T1000 (cell line): ENCODE measurements around the gene LOXL1.

Experiments
- DNase-seq: peaks from one replicate; lab custom pipeline; 2025; ENCODE audit warnings: mixed read lengths; lab: John Stamatoyannopoulos, UW

The LOXL1 gene

GRCh38 chr15:73994912-73995622 lies 68.8 kb downstream of the LOXL1 start:
- no peak for DNase-seq

- no peak for DNase-seq
Observed at GRCh38 chr15:73996267-73996666, 70.0 kb downstream of the LOXL1 start.

GRCh38 chr15:73996939-73997338 lies 70.7 kb downstream of the LOXL1 start:
- DNase-seq, result no peak

- DNase-seq, result no peak
Observed at GRCh38 chr15:73997986-73998385, 71.7 kb downstream of the LOXL1 start.
